CD4-positive, alpha-beta T cell (primary cell): ENCODE results near the gene NFKBIA. TPM values are rescaled to one million over a fixed set of nuclear protein-coding genes. Genes with fewer than 3 reads are reported as not detected.
"Not testable (repeated sequence)": the region's sequence is repeated elsewhere in the genome, so short reads cannot be mapped to it uniquely, and the experiment has no call there.

Experiments
- ATAC-seq: fragments of 200-7000 bp; cut with Tn5 transposase; one replicate; pipeline ENCODE4 v1.10.0; 2022; ENCODE audit warnings: mild to moderate bottlenecking; ENCODE audit not compliant: poor library complexity
- CTCF ChIA-PET: fragments of 350-600 bp; sonication (Branson Sonifier 250); formaldehyde crosslinking; loops from one replicate; lab custom pipeline; 2021; ENCODE audit warnings: antibody characterized with exemption, inconsistent platforms; lab: Charles Lee
- POLR2A ChIA-PET: fragments of 350-600 bp; sonication (Branson Sonifier 250); formaldehyde crosslinking; loops from one replicate; lab custom pipeline; 2021; ENCODE audit warnings: antibody characterized with exemption, inconsistent platforms; lab: Charles Lee
- DNase-seq, 14 experiments: peaks; one replicate each; pipeline ENCODE4 v3.0.0-alpha.2; 2013 to 2020; ENCODE audit warnings: mixed read lengths in 2 of 14
- H3K27ac ChIP-seq, 2 donors: one replicate each; pipeline versions ENCODE4 v1.5.1 to v1.7.0; 2013; ENCODE audit warnings: low read length in 2 of 2, low read depth in 1 of 2, mild to moderate bottlenecking in 1 of 2
- H3K27me3 ChIP-seq, 2 experiments: 1 replicate in 1 of 2; 2 replicates in 1 of 2; pipeline versions ENCODE4 v1.6.1 to v1.7.0; 2013; ENCODE audit warnings: low read length in 2 of 2, control low read depth in 1 of 2, mild to moderate bottlenecking in 1 of 2, moderate library complexity in 1 of 2; ENCODE audit not compliant: insufficient read depth in 2 of 2, control insufficient read depth in 1 of 2
- H3K36me3 ChIP-seq: one replicate; pipeline ENCODE4 v1.6.1; 2013; ENCODE audit warnings: low read length, control low read depth; ENCODE audit not compliant: insufficient read depth
- H3K4me1 ChIP-seq: one replicate; pipeline ENCODE4 v1.6.1; 2013; ENCODE audit warnings: low read length, control low read depth; ENCODE audit not compliant: insufficient read depth
- H3K4me3 ChIP-seq: one replicate; pipeline ENCODE4 v1.5.1; 2013; ENCODE audit warnings: mild to moderate bottlenecking, low read length, moderate library complexity
- H3K9me3 ChIP-seq, 2 experiments: 1 replicate in 1 of 2; 2 replicates in 1 of 2; pipeline versions ENCODE4 v1.6.1 to v1.7.0; 2013; ENCODE audit warnings: low read length in 2 of 2, mild to moderate bottlenecking in 2 of 2, control low read depth in 1 of 2, moderate library complexity in 1 of 2; ENCODE audit not compliant: control insufficient read depth in 1 of 2, insufficient read depth in 1 of 2
- H3K27ac Mint-ChIP-seq: one replicate; pipeline ENCODE4 v1.8.0; 2020; ENCODE audit warnings: mixed read lengths
- H3K27me3 Mint-ChIP-seq: one replicate; pipeline ENCODE4 v1.8.0; 2021; ENCODE audit warnings: mixed read lengths
- H3K36me3 Mint-ChIP-seq: one replicate; pipeline ENCODE4 v1.8.0; 2021; ENCODE audit warnings: low read depth, mixed read lengths
- H3K4me1 Mint-ChIP-seq: one replicate; pipeline ENCODE4 v1.8.0; 2021; ENCODE audit warnings: low read depth, mixed read lengths
- H3K4me3 Mint-ChIP-seq: one replicate; pipeline ENCODE4 v1.8.0; 2020; ENCODE audit warnings: mild to moderate bottlenecking, mixed read lengths
- H3K9me3 Mint-ChIP-seq: one replicate; pipeline ENCODE4 v1.8.0; 2020; ENCODE audit warnings: mixed read lengths
- CTCF ChIP-seq: fragments of 200-600 bp; IDR thresholded peaks from one replicate; pipeline ENCODE4 v1.8.0; 2022; ENCODE audit warnings: antibody characterized with exemption, mild to moderate bottlenecking
- intact Hi-C, 2 experiments: fragments of 100-400 bp; cut with DNase I in 1 of 2; cut with micrococcal nuclease in 1 of 2; formaldehyde crosslinking; loops; one replicate each; pipeline versions ENCODE4 v1.15.1 to v1.9.0; 2023 to 2025; cut with DNase I, micrococcal nuclease
- total RNA-seq, 174 experiments: library from RNA in 2 of 174; stranded (reverse) in 2 of 174; gene quantifications; one replicate each; pipeline ENCODE4 v1.2.3 and lab custom pipeline; 2021 to 2026

The NFKBIA gene
- total RNA-seq, 2 experiments from 2014 or later, result 977 to 1,030 TPM

DNA sequence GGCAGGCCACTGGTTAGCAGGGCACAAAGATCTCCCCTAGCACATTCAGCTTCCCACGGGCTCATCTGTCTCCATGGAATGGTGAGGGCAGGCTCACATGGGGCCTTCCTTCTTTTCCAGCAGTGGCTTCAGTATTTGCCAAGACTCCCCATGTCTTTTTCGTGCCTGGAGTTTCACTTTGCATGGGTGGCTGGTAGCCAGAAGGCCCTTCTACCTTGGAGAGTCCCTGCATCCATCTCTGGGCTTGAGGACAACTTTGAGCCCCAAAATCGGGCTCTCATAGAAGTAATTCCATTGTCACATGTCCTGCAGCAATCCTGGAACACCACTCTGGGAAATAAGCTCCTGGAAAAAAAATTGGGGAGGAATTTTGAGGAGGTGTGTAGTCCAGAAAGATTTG, 42.1 kb downstream of the NFKBIA start:
- H3K4me1 ChIP-seq, result peaks cover 19% of the 10 kb centered on the region
- H3K36me3 Mint-ChIP-seq, result no peaks in the 10 kb centered on the region
- ChIA-PET POLR2A (no interaction called here), CTCF (no interaction called here)
- TF ChIP-seq CTCF, result no peak
- peaks cover 6% of the 10 kb centered on the region for H3K4me1 Mint-ChIP-seq
- H3K27ac ChIP-seq, result no peak overlapping the region
- H3K9me3 ChIP-seq, result no peaks in the 10 kb centered on the region
- intact Hi-C loops, result no loop called here
- H3K36me3 ChIP-seq, result no peaks in the 10 kb centered on the region
- no peak for ATAC-seq
- H3K4me3 Mint-ChIP-seq, result no peak overlapping the region
- no peak for DNase-seq
- H3K9me3 Mint-ChIP-seq, result no peaks in the 10 kb centered on the region
- H3K27me3 Mint-ChIP-seq, result no peaks in the 10 kb centered on the region
- no peak overlapping the region for H3K4me3 ChIP-seq
- H3K27ac Mint-ChIP-seq, result no peak overlapping the region
- no peaks in the 10 kb centered on the region for H3K27me3 ChIP-seq

GRCh38 chr14:35361141-35361480, 43.4 kb downstream of the NFKBIA start:
- ChIA-PET POLR2A (no interaction called here), CTCF (no interaction called here)
- H3K4me1 ChIP-seq, result peaks cover 11% of the 10 kb centered on the region
- no peaks in the 10 kb centered on the region for H3K27me3 Mint-ChIP-seq
- ATAC-seq (no peak), DNase-seq (no peak)
- H3K4me3 ChIP-seq, result no peak overlapping the region
- no peaks in the 10 kb centered on the region for H3K9me3 Mint-ChIP-seq
- no peak overlapping the region for H3K27ac ChIP-seq
- intact Hi-C loops, result no loop called here
- no peaks in the 10 kb centered on the region for H3K27me3 ChIP-seq
- H3K36me3 Mint-ChIP-seq, result no peaks in the 10 kb centered on the region
- H3K4me1 Mint-ChIP-seq, result peaks cover 6% of the 10 kb centered on the region
- H3K4me3 Mint-ChIP-seq, result no peak overlapping the region
- TF ChIP-seq CTCF, result no peak
- no peak overlapping the region for H3K27ac Mint-ChIP-seq
- H3K9me3 ChIP-seq, result no peaks in the 10 kb centered on the region
- no peaks in the 10 kb centered on the region for H3K36me3 ChIP-seq

GRCh38 chr14:35359655-35360054, 44.9 kb downstream of the NFKBIA start:
- H3K9me3 ChIP-seq, H3K4me1 Mint-ChIP-seq, H3K27me3 ChIP-seq, intact Hi-C loops, ATAC-seq, H3K4me3 ChIP-seq, CTCF ChIA-PET, H3K36me3 ChIP-seq, H3K4me3 Mint-ChIP-seq, H3K4me1 ChIP-seq, DNase-seq, H3K27ac ChIP-seq, H3K9me3 Mint-ChIP-seq, POLR2A ChIA-PET, H3K36me3 Mint-ChIP-seq, H3K27me3 Mint-ChIP-seq, H3K27ac Mint-ChIP-seq: not testable (repeated sequence)

DNA sequence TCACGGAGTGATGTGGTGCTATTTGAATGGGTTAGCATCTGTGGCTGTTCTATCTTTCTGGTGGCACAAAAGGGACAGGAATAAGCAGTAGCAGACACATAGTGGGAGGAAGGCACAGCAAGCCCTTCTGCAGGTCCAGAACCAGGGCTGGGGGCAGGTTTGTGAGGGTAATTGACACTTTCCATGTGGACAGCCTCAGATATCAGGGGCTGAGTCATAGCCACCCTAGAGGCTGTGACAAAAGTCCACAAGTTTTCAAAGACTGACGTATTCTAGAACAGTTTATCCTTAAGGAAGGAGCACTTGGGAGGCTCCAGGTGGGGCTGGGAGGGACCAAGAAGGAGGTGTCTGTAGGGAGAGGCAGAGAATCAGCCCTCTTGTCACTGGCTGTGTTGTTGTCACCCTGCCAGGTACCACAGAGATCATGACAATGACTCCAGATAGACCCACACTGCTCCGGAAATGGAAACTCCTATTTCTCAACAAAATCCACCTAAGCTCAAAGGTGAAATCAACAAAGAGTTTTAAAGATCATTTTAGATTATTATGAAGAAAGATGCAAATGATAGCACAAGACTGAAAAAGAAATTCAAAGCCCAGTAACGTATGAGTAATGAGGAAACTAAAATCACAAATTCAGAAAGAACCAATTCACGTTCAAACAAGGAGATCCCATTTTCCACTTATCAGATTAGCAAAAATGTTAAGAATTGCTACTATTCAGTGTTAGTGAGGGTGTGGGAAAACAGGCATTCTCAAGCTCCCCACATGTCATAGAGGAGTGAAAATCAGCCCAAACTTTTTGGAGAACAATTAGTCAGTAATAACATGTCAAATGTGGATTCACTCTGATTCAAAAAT, 48.3 kb downstream of the NFKBIA start:
- Histone ChIP-seq H3K9me3 (no peaks in the 10 kb centered on the region), H3K36me3 (no peaks in the 10 kb centered on the region), H3K27me3 (no peaks in the 10 kb centered on the region), H3K27ac (no peak overlapping the region), H3K4me1 (peaks cover 8% of the 10 kb centered on the region), H3K4me3 (no peak overlapping the region)
- CTCF ChIA-PET, result no interaction called here
- Mint-ChIP-seq H3K27ac (no peak overlapping the region), H3K36me3 (no peaks in the 10 kb centered on the region), H3K9me3 (no peaks in the 10 kb centered on the region), H3K4me1 (peaks cover 19% of the 10 kb centered on the region), H3K27me3 (no peaks in the 10 kb centered on the region), H3K4me3 (no peak overlapping the region)
- no peak for TF ChIP-seq CTCF
- POLR2A ChIA-PET, result no interaction called here
- no peak for DNase-seq
- intact Hi-C loops, result no loop called here
- ATAC-seq, result no peak

DNA sequence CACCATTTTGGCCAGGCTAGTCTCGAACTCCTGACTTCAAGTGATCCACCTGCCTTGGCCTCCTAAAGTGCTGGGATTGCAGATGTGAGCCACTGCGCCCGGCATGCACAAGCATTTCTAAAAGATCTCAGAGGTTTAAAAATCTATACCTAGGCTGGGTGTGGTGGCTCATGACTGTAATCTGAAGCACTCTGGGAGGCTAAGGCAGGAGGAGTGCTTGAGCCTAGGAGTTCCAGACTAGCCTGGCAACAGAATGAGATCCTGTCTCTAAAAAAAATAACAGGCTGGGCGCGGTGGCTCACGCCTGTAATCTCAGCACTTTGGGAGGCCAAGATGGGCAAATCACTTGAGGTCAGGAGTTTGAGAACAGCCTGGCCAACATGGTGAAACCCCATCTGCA, 49.3 kb downstream of the NFKBIA start:
- DNase-seq, H3K36me3 Mint-ChIP-seq, CTCF ChIA-PET, H3K4me3 ChIP-seq, H3K27ac ChIP-seq, intact Hi-C loops, H3K9me3 Mint-ChIP-seq, H3K27ac Mint-ChIP-seq, H3K27me3 ChIP-seq, H3K27me3 Mint-ChIP-seq, H3K4me3 Mint-ChIP-seq, H3K4me1 ChIP-seq, ATAC-seq, H3K36me3 ChIP-seq, H3K9me3 ChIP-seq: not testable (repeated sequence)
- peaks cover 19% of the 10 kb centered on the region for H3K4me1 Mint-ChIP-seq
- POLR2A ChIA-PET, result interaction anchor here (0.7 kb wide), 1 partner anchor 231 kb away, joined by 3 read pairs; no protein-coding TSS in a partner anchor
